Mammary epithelial cell (primary cell): ENCODE measurements around the gene CLTCL1.

Experiments used
- CTCF ChIP-seq, 2 donors: IDR thresholded peaks in 1 of 2; conservative IDR thresholded peaks in 1 of 2; 2 replicates each; pipeline ENCODE4 v1.5.1; 2011 to 2012; ENCODE audit warnings: inconsistent platforms in 2 of 2, low read length in 2 of 2, mild to moderate bottlenecking in 2 of 2, control low read depth in 1 of 2, low read depth in 1 of 2; ENCODE audit not compliant: insufficient read depth in 1 of 2; ENCODE audit errors: extremely low read depth in 1 of 2
- EZH2 ChIP-seq: IDR thresholded peaks from 2 replicates; pipeline ENCODE4 v1.6.1; 2012; ENCODE audit warnings: low read length, inconsistent platforms, borderline replicate concordance

- TF ChIP-seq CTCF (conservative IDR thresholded peaks at IDR 0.05 in 1 of 2, IDR thresholded peaks at IDR 0.05 in 1 of 2; ENCODE audit: extremely low read depth in 1 of 2, insufficient read depth in 1 of 2, low read depth in 1 of 2, low read length in 2 of 2) (no peak), EZH2 (no peak)
These were observed 153.1 kb downstream of the CLTCL1 start for GRCh38 chr22:19138217-19139000.
